PC-9 (cell line): ENCODE data around the gene BOK.

Source experiments
- CTCF ChIP-seq: fragments of 200-600 bp; sonication (generic); conservative IDR thresholded peaks from 2 replicates; pipeline ENCODE4 v1.6.1; 2017; ENCODE audit warnings: mixed run types, antibody characterized with exemption, mild to moderate bottlenecking, moderate library complexity
- EZH2 ChIP-seq: fragments of 200-600 bp; sonication (generic); IDR thresholded peaks from 2 replicates; pipeline ENCODE4 v1.8.0; 2017; ENCODE audit warnings: antibody characterized with exemption, low read depth

DNA sequence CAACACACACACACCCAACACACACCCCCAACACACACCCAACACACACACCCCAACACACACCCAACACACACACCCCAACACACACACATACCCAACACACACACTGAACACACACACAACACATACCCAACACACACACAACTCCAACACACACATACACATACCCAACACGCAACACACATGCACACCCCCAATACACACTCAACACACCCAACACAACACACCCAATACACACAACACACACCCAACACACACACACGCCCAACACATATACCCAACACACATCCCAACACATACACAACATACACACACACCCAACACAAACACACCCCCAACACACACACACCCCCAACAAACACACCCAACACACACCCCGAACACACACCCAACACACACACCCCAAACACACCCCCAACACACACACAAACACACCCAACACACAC, 42.0 kb upstream of the BOK start:
- no peak for TF ChIP-seq CTCF
- TF ChIP-seq EZH2: no peak
